BJ (cell line): ENCODE measurements around the gene SNAPIN. TPM values are rescaled to one million over a fixed set of nuclear protein-coding genes. Genes with fewer than 3 reads are reported as not detected.

Source experiments
- CTCF ChIA-PET: fragments of 350-600 bp; formaldehyde crosslinking; extraction: SDS; loops from one replicate; lab custom pipeline; 2021; ENCODE audit warnings: antibody characterized with exemption, inconsistent platforms; lab: Yijun Ruan, JAX
- POLR2A ChIA-PET: fragments of 300-600 bp; sonication (Branson Sonifier 250); formaldehyde crosslinking; extraction: SDS; loops from one replicate; lab custom pipeline; 2021; ENCODE audit warnings: antibody characterized with exemption; lab: Charles Lee
- DNase-seq: peaks from one replicate; pipeline ENCODE4 v3.0.0-alpha.2; 2011; ENCODE audit warnings: low read depth
- H3K27me3 ChIP-seq: 2 replicates; pipeline ENCODE4 v1.6.0; 2011; ENCODE audit warnings: low read length; ENCODE audit not compliant: control insufficient read depth, insufficient read depth
- H3K36me3 ChIP-seq: 2 replicates; pipeline ENCODE4 v1.5.1; 2011; ENCODE audit warnings: low read length; ENCODE audit not compliant: control insufficient read depth, insufficient read depth
- H3K4me3 ChIP-seq: 2 replicates; pipeline ENCODE4 v1.5.1; 2011; ENCODE audit warnings: low read depth, mild to moderate bottlenecking, control low read depth, low read length
- CTCF ChIP-seq: IDR thresholded peaks from 2 replicates; pipeline ENCODE4 v1.5.1; 2011; ENCODE audit warnings: low read depth, mild to moderate bottlenecking, control low read depth, inconsistent platforms, low read length, moderate library complexity; ENCODE audit not compliant: insufficient read depth
- polyA plus RNA-seq: library from polyadenylated mRNA; depleted of rRNA; stranded (reverse); fragments of >200 nt; gene quantifications from 2 replicates; pipeline ENCODE4 v1.2.3, GENCODE V29; 2011

SNAPIN gene
- polyA plus RNA-seq, 1 experiment = 50.3 TPM

GRCh38 chr1:153643100-153643499 lies 15.4 kb upstream of the SNAPIN start:
- Histone ChIP-seq H3K27me3 (no peaks in the 10 kb centered on the region), H3K4me3 (no peak overlapping the region), H3K36me3 (peaks cover 27% of the 10 kb centered on the region)
- POLR2A ChIA-PET = no interaction called here
- CTCF ChIA-PET = interaction anchor here (1.1 to 1.6 kb wide), 4 partner anchors 9 to 73 kb away, joined by 3 to 5 read pairs (median 4); partner anchors contain the start of genes CHTOP and S100A13
- no peak for TF ChIP-seq CTCF
- no peak for DNase-seq

- CTCF ChIA-PET = interaction anchor here (0.7 to 1.6 kb wide), 4 partner anchors 9 to 71 kb away, joined by 3 to 5 read pairs (median 3); partner anchors contain the start of genes CHTOP, S100A1 and S100A13
These were observed 14.7 kb upstream of the SNAPIN start for GRCh38 chr1:153643816-153644215.

GRCh38 chr1:153646672-153647345 lies 11.7 kb upstream of the SNAPIN start:
- Histone ChIP-seq H3K27me3 (no peaks in the 10 kb centered on the region), H3K36me3 (peaks cover 17% of the 10 kb centered on the region), H3K4me3 (no peak overlapping the region)
- TF ChIP-seq CTCF = no peak
- no peak for DNase-seq
- CTCF ChIA-PET = interaction anchor here (1.3 to 2.0 kb wide), 5 partner anchors 9 to 137 kb away, joined by 3 to 9 read pairs (median 5); partner anchors contain the start of genes CHTOP and S100A13
- POLR2A ChIA-PET = interaction anchor here (1.0 kb wide), 1 partner anchor 13 kb away, joined by 5 read pairs; the partner anchor contains the start of gene CHTOP

More at GRCh38 chr1:153643816-153644215, 14.7 kb upstream of the SNAPIN start:
- Histone ChIP-seq H3K36me3 (peaks cover 25% of the 10 kb centered on the region), H3K27me3 (no peaks in the 10 kb centered on the region), H3K4me3 (no peak overlapping the region)
- DNase-seq = no peak
- no peak for TF ChIP-seq CTCF
- POLR2A ChIA-PET = no interaction called here

DNA sequence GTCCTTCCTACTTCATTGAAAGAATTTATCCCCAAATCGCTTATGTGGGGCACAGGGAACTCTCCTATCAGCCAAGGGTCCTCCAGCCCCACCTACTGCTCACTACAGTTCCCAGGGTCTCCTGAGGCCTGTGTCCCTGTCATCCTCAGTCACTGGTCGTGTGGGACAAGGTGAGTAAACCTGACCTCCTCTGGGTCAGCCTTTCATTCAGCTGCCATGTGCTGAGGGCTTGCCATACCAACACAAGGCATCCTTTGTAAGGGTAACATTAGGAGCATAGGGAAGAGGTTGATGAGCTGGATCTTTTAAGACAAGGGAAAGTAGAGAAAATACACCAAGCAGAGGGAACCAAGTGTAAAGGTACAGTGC lies 11.2 kb upstream of the SNAPIN start:
- DNase-seq = no peak
- ChIA-PET POLR2A (interaction anchor here (0.7 kb wide), 1 partner anchor 80 kb away, joined by 4 read pairs; no protein-coding TSS in a partner anchor), CTCF (interaction anchor here (1.3 to 2.0 kb wide), 5 partner anchors 10 to 138 kb away, joined by 3 to 9 read pairs (median 5); partner anchors contain the start of genes CHTOP and S100A13)
- no peak for TF ChIP-seq CTCF
- no peak overlapping the region for H3K4me3 ChIP-seq
- H3K36me3 ChIP-seq = peaks cover 13% of the 10 kb centered on the region
- no peaks in the 10 kb centered on the region for H3K27me3 ChIP-seq

DNA sequence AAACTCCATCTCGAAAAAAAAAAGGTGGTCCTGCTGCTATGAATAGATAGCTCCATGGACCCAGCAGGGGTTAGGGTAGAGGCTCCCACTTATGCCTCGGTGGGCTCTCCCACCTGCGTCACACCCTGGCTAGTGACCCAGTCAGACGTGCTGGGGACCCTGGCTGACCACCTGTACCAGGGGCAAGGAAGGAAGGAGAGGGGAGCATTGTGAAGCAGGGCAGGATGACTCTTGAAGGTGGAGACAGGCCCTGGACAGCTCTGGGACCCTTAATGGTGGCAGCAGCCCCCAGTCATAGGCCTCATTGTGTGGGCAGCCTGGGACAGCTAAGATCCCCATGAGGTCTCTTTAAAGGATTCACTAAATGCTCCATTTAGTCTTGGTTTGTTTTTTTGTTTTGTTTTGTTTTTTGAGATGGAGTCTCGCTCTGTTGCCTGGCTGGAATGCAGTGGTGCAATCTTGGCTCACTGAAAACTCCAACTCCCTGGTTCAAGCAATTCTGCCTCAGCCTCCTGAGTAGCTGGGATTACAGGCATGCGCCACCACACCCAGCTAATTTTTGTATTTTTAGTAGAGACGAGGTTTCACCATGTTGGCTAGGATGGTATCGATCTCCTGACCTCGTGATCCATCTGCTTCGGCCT lies 10.4 kb upstream of the SNAPIN start:
- no peak for DNase-seq
- H3K27me3 ChIP-seq = no peaks in the 10 kb centered on the region
- POLR2A ChIA-PET = interaction anchor here (0.7 kb wide), 1 partner anchor 79 kb away, joined by 4 read pairs; no protein-coding TSS in a partner anchor
- H3K36me3 ChIP-seq = peaks cover 10% of the 10 kb centered on the region
- CTCF ChIA-PET = interaction anchor here (0.7 to 2.0 kb wide), 5 partner anchors 11 to 139 kb away, joined by 3 to 9 read pairs (median 5); partner anchors contain the start of genes CHTOP and S100A13
- no peak for TF ChIP-seq CTCF
- no peak overlapping the region for H3K4me3 ChIP-seq
